ENCODE results near the gene MIOS. TPM values are rescaled to one million over a fixed set of nuclear protein-coding genes. Genes with fewer than 3 reads are reported as not detected.

Gene MIOS
- total and polyA plus RNA-seq, 12 donors, result 8.7 to 51.3 (median 24.7) TPM

GRCh38 chr7:7581531-7582179 is 15.0 kb downstream of the MIOS start:
- Histone ChIP-seq H3K27ac (no peak overlapping the region), H3K4me3 (no peak overlapping the region), H3K4me1 (replicated peaks in 1 of 2) (peaks cover 0 to 10% of the 10 kb centered on the region in 2 donors), H3K9me3 (replicated peaks in 1 of 3) (no peaks in the 10 kb centered on the region), H3K27me3 (no peaks in the 10 kb centered on the region), H3K36me3 (replicated peaks in 1 of 2) (no peaks in the 10 kb centered on the region)
- intact Hi-C loops (cut with DNase I), result no loop called here
- 85 to 93% (median 92%) methylated on average over 10 of the region's 10 CpGs for WGBS, 4 donors
- DNase-seq, result no peak
- TF ChIP-seq CTCF (IDR thresholded peaks at IDR 0.05), result no peak
- no peak for TF ChIP-seq POLR2A (IDR thresholded peaks at IDR 0.05)

GRCh38 chr7:7582596-7582995 is 15.9 kb downstream of the MIOS start:
- peaks cover 0 to 10% of the 10 kb centered on the region in 2 donors for H3K4me1 ChIP-seq (replicated peaks in 1 of 2)
- WGBS, 4 donors, result 81 to 95% (median 87%) methylated on average over 1 of the region's 1 CpG
- no peak overlapping the region for H3K4me3 ChIP-seq
- intact Hi-C loops (cut with DNase I), result no loop called here
- no peak for DNase-seq
- H3K9me3 ChIP-seq (replicated peaks in 1 of 3), result no peaks in the 10 kb centered on the region
- H3K36me3 ChIP-seq (replicated peaks in 1 of 2), result no peaks in the 10 kb centered on the region
- H3K27ac ChIP-seq, result no peak overlapping the region
- no peak for TF ChIP-seq POLR2A (IDR thresholded peaks at IDR 0.05)
- no peak for TF ChIP-seq CTCF (IDR thresholded peaks at IDR 0.05)
- no peaks in the 10 kb centered on the region for H3K27me3 ChIP-seq

GRCh38 chr7:7583731-7584130 is 17.0 kb downstream of the MIOS start:
- Histone ChIP-seq H3K27me3 (no peaks in the 10 kb centered on the region), H3K4me1 (replicated peaks in 1 of 2) (peaks cover 0 to 10% of the 10 kb centered on the region in 2 donors), H3K4me3 (no peak overlapping the region), H3K9me3 (replicated peaks in 1 of 3) (no peaks in the 10 kb centered on the region), H3K36me3 (replicated peaks in 1 of 2) (no peaks in the 10 kb centered on the region), H3K27ac (no peak overlapping the region)
- no peak for DNase-seq
- WGBS, 4 donors, result 41 to 46% (median 45%) methylated on average over 2 of the region's 2 CpGs
- TF ChIP-seq CTCF (IDR thresholded peaks at IDR 0.05) (no peak), POLR2A (IDR thresholded peaks at IDR 0.05) (no peak)
- intact Hi-C loops (cut with DNase I), result no loop called here

GRCh38 chr7:7584653-7585052 is 18.0 kb downstream of the MIOS start:
- H3K36me3 ChIP-seq (replicated peaks in 1 of 2), result no peaks in the 10 kb centered on the region
- intact Hi-C loops (cut with DNase I), result no loop called here
- DNase-seq, result no peak
- TF ChIP-seq POLR2A (IDR thresholded peaks at IDR 0.05) (no peak), CTCF (IDR thresholded peaks at IDR 0.05) (no peak)
- no peaks in the 10 kb centered on the region for H3K9me3 ChIP-seq (replicated peaks in 1 of 3)
- H3K4me1 ChIP-seq (replicated peaks in 1 of 2), result peaks cover 0 to 10% of the 10 kb centered on the region in 2 donors
- 86 to 91% (median 89%) methylated on average over 1 of the region's 1 CpG for WGBS, 4 donors
- no peak overlapping the region for H3K4me3 ChIP-seq
- H3K27me3 ChIP-seq, result no peaks in the 10 kb centered on the region
- H3K27ac ChIP-seq, result no peak overlapping the region
